ENCODE data around the gene CTXND2. TPM values are rescaled to one million over a fixed set of nuclear protein-coding genes. Genes with fewer than 3 reads are reported as not detected.
"Not testable (repeated sequence)": the region's sequence is repeated elsewhere in the genome, so short reads cannot be mapped to it uniquely, and the experiment has no call there.

The CTXND2 gene
- total RNA-seq, 1 experiment from 2014 or later, result not detected

GRCh38 chr1:150926097-150926741, 39.3 kb downstream of the CTXND2 start, which contains the start of gene SETDB1:
TSS of gene SETDB1 (plus strand) at chr1:150926363. CDS start at chr1:150927715, 1,352 bp downstream.
- Histone ChIP-seq H3K27me3 (no peaks in the 10 kb centered on the region), H3K4me3 (peak within 1 kb of the TSS; percentile 93), H3K9me3 (peaks cover 15% of the 10 kb centered on the region)

GRCh38 chr1:150927624-150928023, 40.7 kb downstream of the CTXND2 start:
- no peak for DNase-seq
- peaks cover 21% of the 10 kb centered on the region for H3K9me3 ChIP-seq
- H3K36me3 ChIP-seq, result peaks cover 55% of the 10 kb centered on the region
- no peaks in the 10 kb centered on the region for H3K27me3 ChIP-seq
- no peak overlapping the region for H3K4me3 ChIP-seq

More at GRCh38 chr1:150926097-150926741, 39.3 kb downstream of the CTXND2 start, which contains the start of gene SETDB1:
- peaks cover 42% of the 10 kb centered on the region for H3K36me3 ChIP-seq
- peak; percentile 99 for DNase-seq

- no peak overlapping the region for H3K4me3 ChIP-seq
- no peaks in the 10 kb centered on the region for H3K27me3 ChIP-seq
- peaks cover 59% of the 10 kb centered on the region for H3K36me3 ChIP-seq
- DNase-seq, result no peak
- peaks cover 21% of the 10 kb centered on the region for H3K9me3 ChIP-seq
Observed at GRCh38 chr1:150928286-150928685, 41.4 kb downstream of the CTXND2 start.

GRCh38 chr1:150928775-150929174, 41.8 kb downstream of the CTXND2 start:
- not testable (repeated sequence) for DNase-seq, H3K4me3 ChIP-seq, H3K27me3 ChIP-seq
- Histone ChIP-seq H3K36me3 (peaks cover 63% of the 10 kb centered on the region), H3K9me3 (peaks cover 21% of the 10 kb centered on the region)

GRCh38 chr1:150931773-150932172, 44.8 kb downstream of the CTXND2 start:
- peaks cover 89% of the 10 kb centered on the region for H3K36me3 ChIP-seq
- H3K4me3 ChIP-seq, result no peak overlapping the region
- peaks cover 21% of the 10 kb centered on the region for H3K9me3 ChIP-seq
- H3K27me3 ChIP-seq, result no peaks in the 10 kb centered on the region
- no peak for DNase-seq

- no peaks in the 10 kb centered on the region for H3K27me3 ChIP-seq
- H3K36me3 ChIP-seq, result peaks cover 95% of the 10 kb centered on the region
- H3K9me3 ChIP-seq, result no peaks in the 10 kb centered on the region
- no peak for DNase-seq
- H3K4me3 ChIP-seq, result no peak overlapping the region
Observed at GRCh38 chr1:150944856-150945255, 57.9 kb downstream of the CTXND2 start.

- Histone ChIP-seq H3K9me3 (no peaks in the 10 kb centered on the region), H3K4me3 (no peak overlapping the region), H3K36me3 (peaks cover 90% of the 10 kb centered on the region), H3K27me3 (no peaks in the 10 kb centered on the region)
- no peak for DNase-seq
Observed at GRCh38 chr1:150954708-150955107, 67.8 kb downstream of the CTXND2 start.

GRCh38 chr1:150955280-150955679, 68.3 kb downstream of the CTXND2 start:
- H3K36me3 ChIP-seq, result peaks cover 89% of the 10 kb centered on the region
- no peak for DNase-seq

GRCh38 chr1:150957666-150958065, 70.7 kb downstream of the CTXND2 start:
- H3K36me3 ChIP-seq, result peaks cover 88% of the 10 kb centered on the region
- no peak for DNase-seq
- no peak overlapping the region for H3K4me3 ChIP-seq
- H3K27me3 ChIP-seq, result no peaks in the 10 kb centered on the region
- no peaks in the 10 kb centered on the region for H3K9me3 ChIP-seq

More at GRCh38 chr1:150955280-150955679, 68.3 kb downstream of the CTXND2 start:
- H3K4me3 ChIP-seq, result no peak overlapping the region
- no peaks in the 10 kb centered on the region for H3K9me3 ChIP-seq
- no peaks in the 10 kb centered on the region for H3K27me3 ChIP-seq

- no peaks in the 10 kb centered on the region for H3K9me3 ChIP-seq
- DNase-seq, result no peak
Observed at GRCh38 chr1:150960646-150961045, 73.7 kb downstream of the CTXND2 start.

GRCh38 chr1:150961756-150962155, 74.8 kb downstream of the CTXND2 start:
- Histone ChIP-seq H3K9me3 (no peaks in the 10 kb centered on the region), H3K27me3 (no peaks in the 10 kb centered on the region), H3K4me3 (no peak overlapping the region), H3K36me3 (peaks cover 91% of the 10 kb centered on the region)
- DNase-seq, result no peak

More at GRCh38 chr1:150960646-150961045, 73.7 kb downstream of the CTXND2 start:
- H3K27me3 ChIP-seq, result no peaks in the 10 kb centered on the region
- H3K4me3 ChIP-seq, result no peak overlapping the region
- H3K36me3 ChIP-seq, result peaks cover 89% of the 10 kb centered on the region

Other genes with a start within 250 kb of the CTXND2 start
- 12.1 and 14.1 TPM in 2 replicates for gene GOLPH3L, start 190.0 kb upstream of the CTXND2 start, total RNA-seq (2014; rRNA removed; shearing (Covaris generic); ENCODE audit: low replicate concordance)
- 0.95 TPM in 1 of 2 replicates, not detected in the other for gene HORMAD1, start 166.2 kb upstream of the CTXND2 start, total RNA-seq (2014; rRNA removed; shearing (Covaris generic); ENCODE audit: low replicate concordance)
- gene CTSS, start 121.4 kb upstream of the CTXND2 start, total RNA-seq (2014; rRNA removed; shearing (Covaris generic); ENCODE audit: low replicate concordance), result 0.49 TPM in 1 of 2 replicates, not detected in the other
- gene CTSK, start 78.9 kb upstream of the CTXND2 start, total RNA-seq (2014; rRNA removed; shearing (Covaris generic); ENCODE audit: low replicate concordance), result 0.92 and 2.3 TPM in 2 replicates
- gene ARNT, start 10.5 kb upstream of the CTXND2 start, total RNA-seq (2014; rRNA removed; shearing (Covaris generic); ENCODE audit: low replicate concordance), result 7.3 and 13.7 TPM in 2 replicates
- 23.5 and 49.2 TPM in 2 replicates for gene SETDB1, start 39.2 kb downstream of the CTXND2 start, total RNA-seq (2014; rRNA removed; shearing (Covaris generic); ENCODE audit: low replicate concordance)
- gene CERS2, start 87.7 kb downstream of the CTXND2 start, total RNA-seq (2014; rRNA removed; shearing (Covaris generic); ENCODE audit: low replicate concordance), result 86.1 and 89.6 TPM in 2 replicates
- gene ANXA9, start 95.2 kb downstream of the CTXND2 start, total RNA-seq (2014; rRNA removed; shearing (Covaris generic); ENCODE audit: low replicate concordance), result 0.46 TPM in 1 of 2 replicates, not detected in the other
- gene MINDY1, start 119.8 kb downstream of the CTXND2 start, total RNA-seq (2014; rRNA removed; shearing (Covaris generic); ENCODE audit: low replicate concordance), result 8.7 and 8.9 TPM in 2 replicates
- 7.5 and 8.1 TPM in 2 replicates for gene PRUNE1, start 121.3 kb downstream of the CTXND2 start, total RNA-seq (2014; rRNA removed; shearing (Covaris generic); ENCODE audit: low replicate concordance)
- gene BNIPL, start 149.4 kb downstream of the CTXND2 start, total RNA-seq (2014; rRNA removed; shearing (Covaris generic); ENCODE audit: low replicate concordance), result 0.20 and 5.5 TPM in 2 replicates
- 1.1 TPM in 1 of 2 replicates, not detected in the other for gene C1orf56, start 160.6 kb downstream of the CTXND2 start, total RNA-seq (2014; rRNA removed; shearing (Covaris generic); ENCODE audit: low replicate concordance)
- gene CDC42SE1, start 172.5 kb downstream of the CTXND2 start, total RNA-seq (2014; rRNA removed; shearing (Covaris generic); ENCODE audit: low replicate concordance), result 39.9 and 44.1 TPM in 2 replicates
- gene MLLT11, start 173.3 kb downstream of the CTXND2 start, total RNA-seq (2014; rRNA removed; shearing (Covaris generic); ENCODE audit: low replicate concordance), result 6.8 and 11.5 TPM in 2 replicates
- 2.2 and 13.6 TPM in 2 replicates for gene GABPB2, start 183.6 kb downstream of the CTXND2 start, total RNA-seq (2014; rRNA removed; shearing (Covaris generic); ENCODE audit: low replicate concordance)